HG03060 (cell line): ENCODE results near the gene ARMH3.

Experiments used
- ATAC-seq: cut with Tn5 transposase; IDR thresholded peaks from one replicate; pipeline ENCODE4 v1.9.1; 2021; ENCODE audit warnings: low read depth, moderate number of reproducible peaks; ENCODE audit not compliant: unreplicated experiment

Gene ARMH3

DNA sequence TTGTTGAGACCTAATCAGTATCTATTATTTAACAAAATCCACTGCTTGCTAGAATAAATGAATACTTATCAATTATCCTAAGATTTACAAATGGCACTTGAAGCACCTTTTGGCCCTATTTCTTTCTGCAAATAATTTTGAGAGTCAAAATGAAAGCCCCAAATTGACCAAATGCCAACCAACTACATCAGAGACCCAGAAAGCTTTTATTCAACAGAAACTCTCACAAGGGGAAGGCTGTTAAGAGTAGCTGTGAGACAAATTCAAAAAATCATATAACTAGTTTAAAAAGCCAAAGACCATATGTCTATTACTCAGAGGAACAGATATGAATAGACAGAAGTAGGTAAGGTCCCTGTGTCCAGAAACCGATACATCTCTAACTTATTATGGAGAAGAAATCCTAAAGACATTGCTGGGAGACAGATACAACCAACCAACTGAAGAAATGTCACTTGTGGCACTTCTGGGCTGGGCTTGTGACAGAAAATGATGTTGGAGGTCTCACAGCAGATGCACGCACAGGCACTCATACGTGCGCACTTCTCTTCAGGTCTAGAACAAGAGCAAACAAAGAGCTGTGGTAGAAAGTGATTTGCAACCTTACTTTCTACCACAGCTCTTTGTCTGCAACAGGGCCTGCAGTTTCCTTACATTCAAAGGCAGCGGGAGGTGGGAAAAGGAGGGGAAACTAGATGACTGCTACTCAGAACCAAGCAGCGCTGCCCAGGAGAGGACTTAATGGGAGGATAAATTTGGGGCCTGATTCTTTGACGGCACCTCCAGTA lies 153.7 kb downstream of the ARMH3 start:
- ATAC-seq: no peak

DNA sequence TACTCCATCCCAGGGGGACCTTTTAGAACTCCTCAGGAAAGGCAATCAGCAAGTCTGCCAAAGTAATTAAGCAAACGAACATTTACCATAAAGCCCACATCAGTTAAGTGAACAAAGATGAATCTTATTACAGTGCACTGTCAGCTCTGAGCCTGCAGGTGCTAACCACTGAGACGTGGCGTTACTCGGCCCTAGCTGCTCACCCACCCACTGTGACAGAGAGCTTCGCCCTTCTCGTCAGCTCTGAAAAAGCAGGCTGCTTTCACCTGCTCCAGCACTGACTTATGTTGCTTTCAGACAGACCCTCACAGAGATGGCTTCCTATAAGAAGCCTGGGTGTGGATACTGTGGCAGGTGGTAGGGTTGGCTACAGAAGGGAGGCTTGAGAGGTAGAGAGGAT lies 154.6 kb downstream of the ARMH3 start:
- no peak for ATAC-seq

DNA sequence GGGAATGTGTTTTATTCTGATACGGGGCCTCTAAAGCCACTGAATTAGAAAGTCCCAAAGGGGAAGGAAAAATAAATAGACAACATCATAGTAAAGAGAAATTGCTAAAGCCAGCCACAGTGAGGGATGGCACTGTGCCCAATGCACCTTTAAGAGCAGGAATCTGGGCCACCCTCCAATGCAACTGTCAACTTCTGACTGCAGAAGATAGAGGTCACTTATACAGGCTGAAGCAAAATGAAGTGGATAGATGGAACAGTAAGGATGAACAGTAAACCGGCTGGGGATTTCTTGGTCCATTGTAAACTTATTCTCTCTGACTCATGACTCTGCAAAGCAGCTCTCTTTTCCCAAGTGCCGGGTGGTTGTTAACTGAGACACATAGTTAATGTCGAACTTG lies 158.3 kb downstream of the ARMH3 start:
- no peak for ATAC-seq

- ATAC-seq: no peak
Measured at GRCh38 chr10:101896225-101896877, 159.6 kb downstream of the ARMH3 start.

GRCh38 chr10:101895781-101896180 lies 160.2 kb downstream of the ARMH3 start:
- no peak for ATAC-seq

DNA sequence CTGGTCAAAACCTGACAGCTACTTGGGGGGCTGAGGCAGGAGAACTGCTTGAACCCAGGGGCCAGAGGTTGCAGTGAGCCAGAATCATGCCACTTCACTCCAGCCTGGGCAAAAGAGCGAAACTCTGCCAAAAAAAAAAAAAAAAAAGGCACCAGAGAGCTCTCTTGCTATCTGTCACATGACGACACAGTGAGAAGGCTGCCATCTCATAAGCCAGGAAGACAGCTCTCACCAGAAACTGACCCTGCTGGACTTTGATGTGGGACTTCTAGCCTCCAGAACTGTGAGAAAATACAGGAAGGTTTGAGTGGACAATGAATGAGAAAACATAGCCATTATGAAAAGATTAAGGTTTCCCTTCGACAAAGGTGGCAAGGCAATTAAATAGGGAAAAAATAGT lies 161.2 kb downstream of the ARMH3 start:
- ATAC-seq: no peak

DNA sequence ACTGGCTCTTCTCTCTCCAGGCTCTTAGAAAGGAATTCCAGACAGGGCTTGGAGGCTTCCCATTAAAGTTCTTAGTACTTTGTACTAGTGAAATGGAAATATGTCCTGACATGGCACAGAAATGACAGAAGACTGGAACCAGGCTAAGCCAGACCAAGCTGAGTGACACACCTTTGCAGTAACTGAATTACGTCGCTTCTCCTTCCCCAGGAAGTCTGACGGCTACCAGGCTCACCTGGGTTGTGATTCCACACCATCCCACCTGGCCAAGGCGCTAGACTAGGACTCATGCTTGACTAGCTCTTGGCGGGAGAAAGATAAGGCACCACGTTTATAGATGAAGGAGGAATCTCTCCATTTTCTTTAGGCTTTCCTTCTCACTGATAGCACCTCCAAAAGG lies 161.7 kb downstream of the ARMH3 start:
- ATAC-seq: no peak

DNA sequence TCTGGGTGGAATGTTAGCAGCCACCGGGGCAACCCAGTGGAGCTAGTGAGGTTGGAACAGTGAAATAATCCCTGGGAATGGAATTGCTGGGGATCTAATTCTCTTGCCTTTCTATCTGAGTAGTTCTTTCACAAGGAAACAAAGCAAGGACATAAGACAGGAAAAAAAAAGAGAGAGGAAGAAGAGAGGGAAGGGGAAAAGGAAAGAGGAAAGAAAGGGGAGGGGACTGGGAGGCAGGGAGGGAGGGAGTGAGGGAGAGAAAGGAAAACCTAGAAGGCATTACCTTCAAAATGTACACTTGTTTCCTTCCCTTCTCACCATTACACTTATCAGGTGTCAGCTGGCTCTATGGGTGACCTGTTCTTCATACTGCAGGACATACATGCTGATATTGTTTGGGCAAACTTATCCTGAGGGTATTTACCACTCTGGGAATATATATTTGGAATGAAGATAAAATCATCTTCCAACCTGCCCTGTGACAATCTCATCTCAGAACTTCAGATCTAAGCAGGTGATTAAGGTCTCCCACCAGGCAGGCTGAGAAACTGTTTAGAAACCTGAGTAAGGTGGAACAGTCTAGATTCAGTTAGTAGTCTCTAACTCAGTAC lies 162.4 kb downstream of the ARMH3 start:
- ATAC-seq: no peak

DNA sequence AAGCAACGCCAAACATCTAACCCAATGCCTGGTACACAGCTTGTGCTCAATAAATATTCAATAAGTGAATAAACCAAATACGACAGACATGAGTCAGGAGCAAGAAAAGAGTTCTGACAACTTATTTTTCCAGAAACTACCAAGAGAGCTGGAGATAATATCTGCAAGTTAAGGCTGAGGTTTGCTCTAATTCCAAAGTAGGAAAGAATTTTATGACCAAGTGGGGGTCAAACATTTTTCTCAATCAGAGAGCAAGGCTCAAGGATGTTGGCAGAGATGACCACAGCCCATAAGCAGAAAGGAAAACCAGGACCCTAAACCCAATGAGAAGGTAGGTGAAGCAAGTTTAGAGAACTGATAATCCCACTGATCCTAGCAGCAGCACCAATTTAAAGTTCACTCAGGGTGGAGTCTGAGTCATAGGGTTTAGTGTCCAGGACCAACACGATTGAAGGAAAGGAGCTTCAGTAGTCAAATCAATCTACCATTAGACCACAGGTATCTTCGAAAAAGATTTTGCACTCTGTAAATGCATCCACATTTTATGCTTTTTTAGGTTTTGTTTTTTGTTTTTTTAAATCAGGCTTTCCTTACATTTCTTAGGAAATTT lies 163.1 kb downstream of the ARMH3 start:
- no peak for ATAC-seq

- no peak for ATAC-seq
Measured at GRCh38 chr10:101889256-101890210, 166.4 kb downstream of the ARMH3 start.

DNA sequence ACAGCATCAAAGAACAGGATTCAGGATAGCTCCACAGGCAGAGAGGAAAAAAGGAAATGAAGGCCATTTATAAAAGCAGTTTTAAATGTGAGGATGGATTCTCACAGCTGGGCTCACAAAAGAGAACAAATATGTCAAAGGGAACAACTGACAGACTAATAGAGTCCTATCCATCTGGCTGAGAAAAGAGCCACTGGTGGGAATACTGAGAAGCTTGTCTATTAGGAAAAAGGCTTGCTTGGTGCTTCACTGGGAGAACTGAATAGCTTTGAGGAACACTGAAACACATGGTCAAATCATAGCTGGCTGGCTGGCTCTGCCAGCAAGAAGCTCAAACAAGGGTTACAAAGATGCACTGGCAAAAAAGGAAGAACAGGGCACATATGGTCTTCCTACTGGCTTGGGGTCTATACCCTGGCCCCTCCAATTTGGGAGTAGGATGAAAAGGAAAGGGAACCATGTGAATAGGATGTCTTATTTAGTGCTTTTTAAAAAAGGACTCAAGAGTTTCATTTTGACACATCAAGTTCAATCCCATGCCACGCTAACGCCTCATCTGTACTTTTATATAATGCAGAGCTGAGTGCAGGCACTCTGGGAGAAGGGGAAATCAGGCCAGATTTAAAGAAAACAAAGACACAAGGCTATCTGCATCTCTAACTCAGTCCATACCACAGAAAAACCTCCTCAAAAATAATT lies 167.6 kb downstream of the ARMH3 start:
- no peak for ATAC-seq

- no peak for ATAC-seq
Measured at GRCh38 chr10:101887775-101888174, 168.2 kb downstream of the ARMH3 start.

DNA sequence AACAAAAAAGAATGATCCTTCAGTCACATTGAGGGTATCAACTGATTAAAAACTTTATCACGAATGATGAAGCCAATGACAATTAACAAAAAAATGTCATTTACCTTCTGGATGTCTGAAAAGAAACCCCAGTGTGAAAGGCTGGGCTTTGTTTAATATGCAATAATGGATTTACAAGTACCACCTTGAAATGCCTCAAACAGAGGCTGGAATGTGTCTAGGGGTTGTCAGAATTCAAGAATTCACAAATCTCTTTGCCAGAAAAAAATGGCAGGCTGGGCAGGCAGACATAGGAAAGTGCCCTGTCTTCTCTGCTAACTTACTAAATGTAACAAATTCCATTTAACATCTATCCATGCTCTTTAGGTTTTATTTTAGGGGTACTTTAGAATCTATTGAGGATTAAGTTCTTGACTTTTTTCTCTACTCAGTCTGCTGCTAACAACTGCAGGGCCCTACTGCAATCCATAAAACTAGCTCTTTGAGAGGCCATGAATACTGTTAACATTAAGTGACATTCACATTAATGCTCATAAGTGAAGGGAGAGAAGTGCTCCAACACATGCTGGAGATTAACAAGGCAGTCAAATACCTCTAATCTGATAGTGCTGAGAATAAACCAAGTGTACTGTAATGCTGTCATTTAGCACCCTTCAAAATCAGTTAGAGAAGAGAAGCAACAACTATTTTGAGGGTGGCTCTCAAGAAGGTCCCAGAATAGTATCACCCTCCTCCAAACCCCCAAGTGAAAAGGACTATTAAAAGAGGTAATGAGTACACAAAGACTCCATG lies 169.3 kb downstream of the ARMH3 start:
- ATAC-seq: no peak

- ATAC-seq: no peak
Measured at GRCh38 chr10:101881036-101881774, 174.8 kb downstream of the ARMH3 start.

DNA sequence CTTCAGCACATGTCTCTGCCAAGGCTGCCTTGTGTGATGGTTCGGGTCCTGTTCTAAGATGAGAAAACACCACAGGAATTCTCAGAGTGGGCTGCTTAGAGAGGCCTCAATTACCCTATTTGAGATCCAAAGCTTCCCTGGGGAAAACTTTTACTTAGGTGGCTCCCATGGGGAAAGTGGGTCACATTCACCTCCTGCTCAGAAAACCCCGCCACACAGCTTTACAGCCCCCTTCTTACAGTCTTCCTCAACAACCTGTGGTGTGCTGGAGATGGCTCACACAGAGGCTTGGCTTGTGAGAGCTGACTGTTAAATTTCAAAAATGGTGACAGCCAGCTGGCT lies 175.8 kb downstream of the ARMH3 start:
- ATAC-seq: no peak

- no peak for ATAC-seq
Measured at GRCh38 chr10:101879456-101880231, 176.3 kb downstream of the ARMH3 start.

DNA sequence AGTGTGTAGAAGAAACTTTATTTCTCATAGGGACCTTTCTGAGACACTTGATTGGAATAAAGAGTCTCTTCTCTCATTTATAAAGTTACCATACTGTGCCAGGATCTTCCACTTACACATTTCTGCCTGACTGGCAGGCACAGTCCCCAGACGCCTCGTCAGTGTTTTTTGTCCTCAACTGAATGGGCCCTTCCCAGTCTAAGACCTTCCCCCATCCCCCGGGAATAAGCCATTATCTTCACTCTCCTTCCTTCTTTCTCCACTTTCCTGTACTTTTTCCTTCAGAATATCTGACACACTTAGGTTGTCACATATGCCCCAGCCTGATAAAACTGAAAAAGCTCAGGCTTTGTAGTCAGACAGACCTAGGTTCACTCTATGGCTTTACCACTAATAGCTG lies 177.1 kb downstream of the ARMH3 start:
- ATAC-seq: no peak
